ENCODE data around the gene RIMS1.

GRCh38 chr6:72386324-72386723 is 500.0 kb downstream of the RIMS1 start:
- no peak for TF ChIP-seq CTCF (IDR thresholded peaks at IDR 0.05; ENCODE audit: insufficient read depth, low read depth, low read length)
- no peak for TF ChIP-seq EZH2 (IDR thresholded peaks at IDR 0.05; ENCODE audit: insufficient read depth, low read length)

Data from astrocyte (in vitro differentiated cells and primary cell).